Measurements from ENCODE around the gene SFTA2. TPM values are rescaled to one million over a fixed set of nuclear protein-coding genes. Genes with fewer than 3 reads are reported as not detected.

The SFTA2 gene
- total and polyA plus RNA-seq, 10 of the 15 experiments (the other 5 are each of a cell fraction or from before 2014, with no cell fraction given) = 0.15 to 0.92 (median 0.33) TPM; not detected in 4

DNA sequence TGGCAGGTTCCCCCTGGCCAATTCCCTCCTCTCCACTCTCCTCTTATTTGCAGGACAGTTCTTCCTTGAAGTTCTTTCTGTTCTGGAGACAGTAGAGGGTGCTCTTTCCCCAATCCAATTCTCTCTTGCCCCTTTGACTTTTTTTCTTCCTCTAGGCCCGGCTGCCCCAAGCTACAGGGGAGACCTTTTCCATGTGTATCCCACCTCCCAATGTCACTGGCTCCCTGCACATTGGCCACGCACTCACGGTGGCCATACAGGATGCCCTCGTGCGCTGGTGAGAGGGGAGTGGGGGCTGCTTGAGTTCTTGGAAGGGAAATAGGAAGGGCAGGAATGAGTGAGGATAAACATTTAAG, 16.4 kb downstream of the SFTA2 start (continued):
- TF ChIP-seq CUX1 (IDR thresholded peaks at IDR 0.05; ENCODE audit: insufficient replicate concordance, low read depth, low read length) (no peak), SIX5 (IDR thresholded peaks at IDR 0.05; ENCODE audit: low read depth, low read length, severe bottlenecking) (no peak), NFYA (IDR thresholded peaks at IDR 0.05; ENCODE audit: borderline replicate concordance, low read depth, low read length) (no peak), SMC3 (IDR thresholded peaks at IDR 0.05; ENCODE audit: borderline replicate concordance, low read length) (peak; percentile 78), BHLHE40 (IDR thresholded peaks at IDR 0.05; ENCODE audit: borderline replicate concordance in 1 of 2, low read depth in 2 of 2, low read length in 1 of 2) (no peak), POLR2AphosphoS5 (IDR thresholded peaks at IDR 0.05; ENCODE audit: low read length) (no peak), ZNF384 (IDR thresholded peaks at IDR 0.05; ENCODE audit: borderline replicate concordance, low read depth, low read length) (peak; percentile 70; the same call in 1 of the 2 replicates), NFXL1 (IDR thresholded peaks at IDR 0.05; ENCODE audit: borderline replicate concordance) (no peak), FOS (IDR thresholded peaks at IDR 0.05; ENCODE audit: borderline replicate concordance, extremely low read depth, insufficient read length) (no peak)
- TF ChIP-seq, protein P1, sequence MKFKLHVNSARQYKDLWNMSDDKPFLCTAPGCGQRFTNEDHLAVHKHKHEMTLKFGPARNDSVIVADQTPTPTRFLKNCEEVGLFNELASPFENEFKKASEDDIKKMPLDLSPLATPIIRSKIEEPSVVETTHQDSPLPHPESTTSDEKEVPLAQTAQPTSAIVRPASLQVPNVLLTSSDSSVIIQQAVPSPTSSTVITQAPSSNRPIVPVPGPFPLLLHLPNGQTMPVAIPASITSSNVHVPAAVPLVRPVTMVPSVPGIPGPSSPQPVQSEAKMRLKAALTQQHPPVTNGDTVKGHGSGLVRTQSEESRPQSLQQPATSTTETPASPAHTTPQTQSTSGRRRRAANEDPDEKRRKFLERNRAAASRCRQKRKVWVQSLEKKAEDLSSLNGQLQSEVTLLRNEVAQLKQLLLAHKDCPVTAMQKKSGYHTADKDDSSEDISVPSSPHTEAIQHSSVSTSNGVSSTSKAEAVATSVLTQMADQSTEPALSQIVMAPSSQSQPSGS (IDR thresholded peaks at IDR 0.05; ENCODE audit: low read length) = no peak
- TF ChIP-seq, protein P2, sequence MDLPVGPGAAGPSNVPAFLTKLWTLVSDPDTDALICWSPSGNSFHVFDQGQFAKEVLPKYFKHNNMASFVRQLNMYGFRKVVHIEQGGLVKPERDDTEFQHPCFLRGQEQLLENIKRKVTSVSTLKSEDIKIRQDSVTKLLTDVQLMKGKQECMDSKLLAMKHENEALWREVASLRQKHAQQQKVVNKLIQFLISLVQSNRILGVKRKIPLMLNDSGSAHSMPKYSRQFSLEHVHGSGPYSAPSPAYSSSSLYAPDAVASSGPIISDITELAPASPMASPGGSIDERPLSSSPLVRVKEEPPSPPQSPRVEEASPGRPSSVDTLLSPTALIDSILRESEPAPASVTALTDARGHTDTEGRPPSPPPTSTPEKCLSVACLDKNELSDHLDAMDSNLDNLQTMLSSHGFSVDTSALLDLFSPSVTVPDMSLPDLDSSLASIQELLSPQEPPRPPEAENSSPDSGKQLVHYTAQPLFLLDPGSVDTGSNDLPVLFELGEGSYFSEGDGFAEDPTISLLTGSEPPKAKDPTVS (IDR thresholded peaks at IDR 0.05; ENCODE audit: low read depth, low read length) = no peak
